Karpas-422 (cell line): Measurements from ENCODE around the gene ZNF625. TPM values are rescaled to one million over a fixed set of nuclear protein-coding genes. Genes with fewer than 3 reads are reported as not detected.

ENCODE experiments used
- DNase-seq: peaks from one replicate; pipeline ENCODE4 v3.0.0-alpha.2; 2015
- H2AFZ ChIP-seq: fragments of 200-600 bp; sonication (generic); 2 replicates; pipeline ENCODE4 v1.6.1; 2014; ENCODE audit warnings: antibody characterized with exemption, low read length, mixed read lengths
- H3K27ac ChIP-seq: fragments of 200-600 bp; sonication (generic); 2 replicates; pipeline ENCODE4 v1.5.1; 2014; ENCODE audit warnings: mild to moderate bottlenecking, low read length, moderate library complexity
- H3K27me3 ChIP-seq: fragments of 200-600 bp; sonication (generic); 2 replicates; pipeline ENCODE4 v1.6.1; 2014; ENCODE audit warnings: low read length, mixed read lengths
- H3K36me3 ChIP-seq: fragments of 200-600 bp; sonication (generic); 2 replicates; pipeline ENCODE4 v1.6.1; 2014; ENCODE audit warnings: low read length, mixed read lengths; ENCODE audit not compliant: insufficient read depth
- H3K4me1 ChIP-seq: fragments of 200-600 bp; sonication (generic); 2 replicates; pipeline ENCODE4 v1.6.1; 2014; ENCODE audit warnings: mild to moderate bottlenecking, low read length, mixed read lengths
- H3K4me2 ChIP-seq: fragments of 200-600 bp; sonication (generic); 2 replicates; pipeline ENCODE4 v1.6.1; 2014; ENCODE audit warnings: low read length, low read depth, mild to moderate bottlenecking; ENCODE audit not compliant: poor library complexity, severe bottlenecking
- H3K4me3 ChIP-seq: fragments of 200-600 bp; sonication (generic); 2 replicates; pipeline ENCODE4 v1.5.1; 2014; ENCODE audit warnings: mild to moderate bottlenecking, antibody characterized with exemption, low read length, mixed read lengths
- H3K79me2 ChIP-seq: fragments of 200-600 bp; sonication (generic); 2 replicates; pipeline ENCODE4 v1.6.1; 2014; ENCODE audit warnings: mild to moderate bottlenecking, low read length, mixed read lengths
- H3K9ac ChIP-seq: fragments of 200-600 bp; sonication (generic); 2 replicates; pipeline ENCODE4 v1.6.0; 2014; ENCODE audit warnings: low read length
- H3K9me2 ChIP-seq: fragments of 200-600 bp; sonication (generic), shearing (Covaris generic); replicated peaks from 2 replicates; pipeline ENCODE4 v1.6.0; 2014; ENCODE audit warnings: mild to moderate bottlenecking, low read length, moderate library complexity; ENCODE audit not compliant: insufficient read depth
- H3K9me3 ChIP-seq: fragments of 300-700, 200-600 bp; sonication (generic); 2 replicates; pipeline ENCODE4 v1.6.1; 2014; ENCODE audit warnings: low read length, mixed read lengths
- H4K20me1 ChIP-seq: fragments of 200-600 bp; sonication (generic); 2 replicates; pipeline ENCODE4 v1.6.1; 2014; ENCODE audit warnings: mild to moderate bottlenecking, antibody characterized with exemption, low read length, low read depth; ENCODE audit not compliant: insufficient read depth
- total RNA-seq: library from RNA; depleted of rRNA; stranded (reverse); fragments of >200 nt; shearing (Covaris generic); gene quantifications from 2 replicates; pipeline ENCODE4 v1.2.3, GENCODE V29; 2014; ENCODE audit warnings: low replicate concordance; rRNA removed

The ZNF625 gene
- total RNA-seq, result 3.9 and 9.7 TPM in 2 replicates

DNA sequence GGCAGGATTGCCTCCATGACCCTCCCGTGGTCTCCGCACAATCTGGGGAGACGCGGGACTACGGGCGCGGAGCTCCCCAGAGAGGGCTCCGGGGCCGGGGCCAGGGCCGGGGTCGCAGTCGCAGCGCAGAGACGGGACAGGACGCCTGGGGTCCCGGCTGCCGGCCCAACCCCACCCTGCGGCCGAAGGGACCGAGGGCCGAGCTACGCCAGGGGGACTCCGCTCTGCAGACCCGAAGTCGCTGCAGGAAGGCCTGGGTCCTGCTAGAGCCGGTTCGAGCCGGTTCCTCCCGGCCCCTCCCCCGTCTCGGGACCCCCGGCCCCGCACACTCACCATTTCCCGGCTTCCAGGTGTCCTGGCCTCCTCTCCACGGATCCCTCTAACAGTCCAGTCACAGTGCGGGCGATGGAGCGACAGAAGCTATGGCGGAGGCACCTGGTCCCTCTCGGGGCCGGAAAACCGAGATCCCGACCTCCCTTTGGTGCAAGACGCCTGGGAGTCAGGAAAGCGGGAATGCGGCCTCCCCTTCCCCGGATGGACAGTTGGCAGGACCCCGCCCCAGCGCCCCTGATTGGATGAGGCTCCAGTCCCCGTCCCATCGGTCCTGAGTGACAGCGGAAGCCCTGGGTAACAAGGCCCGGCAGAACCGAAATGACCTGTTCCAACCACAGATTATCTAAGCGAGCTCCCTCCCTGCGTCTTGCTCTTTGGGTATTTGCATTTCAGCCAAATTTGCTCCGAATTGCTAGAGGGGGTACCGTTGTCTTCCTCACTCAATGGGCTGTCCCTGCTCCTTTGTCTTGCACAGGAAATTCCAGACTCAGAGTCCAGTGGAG lies at the start of gene ZNF625:
Gene ZNF625 (minus strand): TSS at position 512 of the 836 bp plus-strand sequence. CDS start 176 bp downstream, at position 336.
- H3K9me2 ChIP-seq, result no peaks in the 10 kb centered on the region
- H3K4me2 ChIP-seq, result peak within 1 kb of the TSS; percentile 88
- peaks cover 41% of the 10 kb centered on the region for H3K79me2 ChIP-seq
- peak within 1 kb of the TSS; percentile 92 for H3K4me3 ChIP-seq
- no peaks in the 10 kb centered on the region for H3K9me3 ChIP-seq
- H3K9ac ChIP-seq, result peak within 1 kb of the TSS; percentile 98
- H3K36me3 ChIP-seq, result peaks cover 22% of the 10 kb centered on the region
- H2AFZ ChIP-seq, result peak within 1 kb of the TSS; percentile 88
- no peaks in the 10 kb centered on the region for H3K27me3 ChIP-seq
- peak within 1 kb of the TSS; percentile 80 for H3K27ac ChIP-seq
- DNase-seq, result peak; percentile 90
- H4K20me1 ChIP-seq, result no peaks in the 10 kb centered on the region
- H3K4me1 ChIP-seq, result peaks cover 19% of the 10 kb centered on the region

DNA sequence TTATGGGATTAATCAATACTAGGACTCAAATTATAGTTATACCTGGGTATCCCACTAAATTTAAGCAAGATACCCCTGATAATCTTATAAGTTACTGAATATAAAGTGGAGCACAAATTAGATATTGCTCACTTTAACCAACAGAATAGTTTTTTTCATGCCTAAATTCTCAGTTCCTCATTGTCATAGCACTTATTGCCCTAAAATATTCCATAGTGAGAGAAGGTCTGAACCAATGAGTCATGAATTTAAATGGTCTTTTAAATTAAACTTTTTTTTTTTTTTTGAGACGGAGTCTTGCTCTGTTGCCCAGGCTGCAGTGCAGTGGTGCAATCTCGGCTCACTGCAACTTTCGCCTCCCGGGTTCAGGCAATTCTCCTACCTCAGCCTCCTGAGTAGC lies 48.8 kb upstream of the ZNF625 start:
- H3K36me3 ChIP-seq, result peaks cover 32% of the 10 kb centered on the region
- H3K4me3 ChIP-seq, result no peak overlapping the region
- no peak overlapping the region for H3K9ac ChIP-seq
- H3K27me3 ChIP-seq, result no peaks in the 10 kb centered on the region
- H3K9me3 ChIP-seq, result peaks cover 53% of the 10 kb centered on the region
- no peaks in the 10 kb centered on the region for H4K20me1 ChIP-seq
- H3K4me2 ChIP-seq, result no peak overlapping the region
- H3K79me2 ChIP-seq, result peaks cover 26% of the 10 kb centered on the region
- no peak overlapping the region for H3K27ac ChIP-seq
- H2AFZ ChIP-seq, result no peak overlapping the region
- no peak for DNase-seq
- H3K4me1 ChIP-seq, result no peaks in the 10 kb centered on the region
- no peaks in the 10 kb centered on the region for H3K9me2 ChIP-seq

- no peak overlapping the region for H3K4me3 ChIP-seq
- peak; percentile 54 for DNase-seq
- H3K79me2 ChIP-seq, result peaks cover 42% of the 10 kb centered on the region
- no peak overlapping the region for H2AFZ ChIP-seq
- H3K9me2 ChIP-seq, result no peaks in the 10 kb centered on the region
- no peak overlapping the region for H3K4me2 ChIP-seq
- H3K36me3 ChIP-seq, result peaks cover 36% of the 10 kb centered on the region
- H3K4me1 ChIP-seq, result no peaks in the 10 kb centered on the region
- no peak overlapping the region for H3K27ac ChIP-seq
- H3K27me3 ChIP-seq, result no peaks in the 10 kb centered on the region
- peaks cover 44% of the 10 kb centered on the region for H3K9me3 ChIP-seq
- H4K20me1 ChIP-seq, result no peaks in the 10 kb centered on the region
- H3K9ac ChIP-seq, result no peak overlapping the region
Measured at GRCh38 chr19:12202250-12202649, 45.7 kb upstream of the ZNF625 start.

- H3K9ac ChIP-seq, result no peak overlapping the region
- no peak overlapping the region for H3K4me3 ChIP-seq
- no peak overlapping the region for H2AFZ ChIP-seq
- no peak overlapping the region for H3K4me2 ChIP-seq
- H4K20me1 ChIP-seq, result no peaks in the 10 kb centered on the region
- no peaks in the 10 kb centered on the region for H3K9me2 ChIP-seq
- H3K27me3 ChIP-seq, result no peaks in the 10 kb centered on the region
- H3K27ac ChIP-seq, result no peak overlapping the region
- peaks cover 39% of the 10 kb centered on the region for H3K79me2 ChIP-seq
- peaks cover 45% of the 10 kb centered on the region for H3K9me3 ChIP-seq
- H3K36me3 ChIP-seq, result peaks cover 33% of the 10 kb centered on the region
- DNase-seq, result no peak
- no peaks in the 10 kb centered on the region for H3K4me1 ChIP-seq
Measured at GRCh38 chr19:12199757-12200419, 43.4 kb upstream of the ZNF625 start.

DNA sequence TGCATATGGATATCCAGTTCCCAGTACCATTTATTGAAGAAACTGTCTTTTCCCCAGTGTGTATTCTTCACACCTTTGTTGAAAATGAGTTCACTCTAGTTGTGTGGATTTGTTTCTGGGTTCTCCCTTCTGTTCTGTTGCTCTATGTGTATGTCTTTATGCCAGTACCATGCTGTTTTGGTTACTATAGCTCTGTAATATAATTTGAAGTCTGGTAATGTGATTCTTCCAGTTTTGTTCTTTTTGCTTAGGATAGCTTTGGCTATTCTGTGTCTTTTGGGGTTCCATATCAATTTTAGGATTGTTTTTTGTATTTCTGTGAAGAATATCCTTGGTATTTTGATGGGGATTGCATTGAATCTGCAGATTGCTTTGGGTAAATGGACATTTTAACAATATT lies 41.6 kb upstream of the ZNF625 start:
- Histone ChIP-seq H3K4me1 (no peaks in the 10 kb centered on the region), H3K79me2 (peaks cover 32% of the 10 kb centered on the region), H3K27me3 (no peaks in the 10 kb centered on the region), H3K9me3 (peaks cover 42% of the 10 kb centered on the region), H3K27ac (no peak overlapping the region), H2AFZ (no peak overlapping the region), H3K9me2 (no peaks in the 10 kb centered on the region), H3K4me2 (no peak overlapping the region), H3K36me3 (peaks cover 39% of the 10 kb centered on the region), H3K4me3 (no peak overlapping the region), H4K20me1 (no peaks in the 10 kb centered on the region), H3K9ac (no peak overlapping the region)
- DNase-seq, result no peak

DNA sequence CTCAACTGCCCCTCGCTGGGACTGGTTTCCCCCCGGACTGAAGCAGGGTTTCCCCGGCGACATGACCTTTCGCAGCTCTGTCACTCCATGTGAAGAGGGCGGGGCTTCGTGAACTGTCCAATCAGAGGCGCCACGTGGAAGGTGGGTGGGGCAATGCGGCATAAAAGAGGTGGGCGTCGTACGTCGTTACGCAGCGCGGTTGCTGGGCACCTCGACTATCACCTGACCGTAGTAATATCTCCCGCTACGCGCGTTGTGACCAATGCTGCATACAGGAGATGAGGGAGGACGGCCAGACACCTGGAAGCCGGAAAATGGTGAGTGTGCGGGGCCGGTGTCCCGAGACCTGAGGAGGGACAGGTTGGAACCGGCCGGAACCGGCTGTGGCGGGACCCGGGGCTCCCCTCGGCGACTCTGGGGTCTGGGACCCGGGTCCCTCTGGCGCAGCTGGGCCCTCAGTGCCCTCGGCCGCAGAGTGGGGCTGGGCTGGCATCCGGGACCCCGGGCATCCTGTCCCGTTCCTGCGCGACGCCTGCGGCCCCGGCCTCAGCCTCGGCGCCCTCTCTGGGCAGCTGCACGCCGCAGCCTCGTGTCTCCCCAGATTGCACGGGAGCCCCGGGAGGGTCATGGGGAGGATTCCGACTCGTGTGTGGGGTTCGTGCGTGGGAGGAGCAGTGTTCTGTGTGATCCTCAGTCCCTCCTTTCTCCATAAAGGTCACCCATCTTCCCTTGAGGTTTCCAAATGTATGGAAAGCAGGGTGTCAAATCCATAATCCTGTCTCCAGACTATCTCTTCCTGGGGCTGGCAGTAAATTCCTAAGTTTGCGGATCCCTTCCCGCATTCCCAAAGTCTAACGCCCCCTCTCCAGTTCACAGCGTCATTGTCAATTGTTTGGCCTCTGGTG lies 38.5 kb upstream of the ZNF625 start:
- H3K4me2 ChIP-seq, result no peak overlapping the region
- H3K4me3 ChIP-seq, result no peak overlapping the region
- no peak for DNase-seq
- no peaks in the 10 kb centered on the region for H3K4me1 ChIP-seq
- H2AFZ ChIP-seq, result no peak overlapping the region
- H3K9me2 ChIP-seq, result no peaks in the 10 kb centered on the region
- H3K9ac ChIP-seq, result no peak overlapping the region
- H4K20me1 ChIP-seq, result no peaks in the 10 kb centered on the region
- no peak overlapping the region for H3K27ac ChIP-seq
- no peaks in the 10 kb centered on the region for H3K27me3 ChIP-seq
- H3K36me3 ChIP-seq, result peaks cover 60% of the 10 kb centered on the region
- H3K9me3 ChIP-seq, result peaks cover 31% of the 10 kb centered on the region
- H3K79me2 ChIP-seq, result peaks cover 13% of the 10 kb centered on the region

GRCh38 chr19:12187625-12188024 lies 31.1 kb upstream of the ZNF625 start:
- Histone ChIP-seq H3K36me3 (peaks cover 87% of the 10 kb centered on the region), H2AFZ (no peak overlapping the region)

More at GRCh38 chr19:12187625-12188024, 31.1 kb upstream of the ZNF625 start:
- H3K4me2 ChIP-seq, result no peak overlapping the region
- H3K9me2 ChIP-seq, result no peaks in the 10 kb centered on the region
- H3K9me3 ChIP-seq, result peaks cover 63% of the 10 kb centered on the region
- peaks cover 35% of the 10 kb centered on the region for H3K79me2 ChIP-seq
- H3K4me1 ChIP-seq, result no peaks in the 10 kb centered on the region
- no peaks in the 10 kb centered on the region for H4K20me1 ChIP-seq
- H3K27ac ChIP-seq, result no peak overlapping the region
- no peak for DNase-seq
- H3K4me3 ChIP-seq, result no peak overlapping the region
- H3K27me3 ChIP-seq, result no peaks in the 10 kb centered on the region
- no peak overlapping the region for H3K9ac ChIP-seq
